Smooth muscle cell (in vitro differentiated cells): ENCODE measurements around the gene SNX8. TPM values are rescaled to one million over a fixed set of nuclear protein-coding genes. Genes with fewer than 3 reads are reported as not detected.
A peak's percentile ranks its signal among the peaks of the same experiment; 100 is the strongest.

Source experiments
- DNase-seq: peaks from one replicate; lab custom pipeline; 2025; ENCODE audit not compliant: unreplicated experiment; lab: John Stamatoyannopoulos, UW
- H2AFZ ChIP-seq: fragments of 200-600 bp; sonication (generic); 2 replicates; pipeline ENCODE4 v1.6.0; 2016; ENCODE audit warnings: antibody characterized with exemption, low read depth, mild to moderate bottlenecking
- H3F3A ChIP-seq: fragments of 200-600 bp; sonication (generic); 2 replicates; pipeline ENCODE4 v1.6.0; 2017; ENCODE audit warnings: antibody characterized with exemption, low read depth
- H3K27ac ChIP-seq: fragments of 200-600 bp; sonication (generic); 2 replicates; pipeline ENCODE4 v1.5.1; 2016; ENCODE audit warnings: low read depth, mild to moderate bottlenecking
- H3K27me3 ChIP-seq: fragments of 200-600 bp; sonication (generic); 2 replicates; pipeline ENCODE4 v1.6.1; 2016; ENCODE audit warnings: low read depth, mild to moderate bottlenecking
- H3K36me3 ChIP-seq: fragments of 200-600 bp; sonication (generic); 2 replicates; pipeline ENCODE4 v1.5.1; 2016; ENCODE audit warnings: low read depth
- H3K4me1 ChIP-seq: fragments of 200-600 bp; sonication (generic); 2 replicates; pipeline ENCODE4 v1.5.1; 2016; ENCODE audit warnings: low read depth
- H3K4me2 ChIP-seq: fragments of 200-600 bp; sonication (generic); 2 replicates; pipeline ENCODE4 v1.6.0; 2016; ENCODE audit warnings: mild to moderate bottlenecking
- H3K4me3 ChIP-seq: fragments of 200-600 bp; sonication (generic); 2 replicates; pipeline ENCODE4 v1.5.1; 2016; ENCODE audit warnings: mild to moderate bottlenecking
- H3K79me2 ChIP-seq: fragments of 200-600 bp; sonication (generic); 2 replicates; pipeline ENCODE4 v1.6.0; 2016; ENCODE audit warnings: low read depth, mild to moderate bottlenecking
- H3K9ac ChIP-seq: fragments of 200-600 bp; sonication (generic); 2 replicates; pipeline ENCODE4 v1.6.0; 2016; ENCODE audit warnings: low read depth
- H3K9me3 ChIP-seq: fragments of 200-600 bp; sonication (generic); replicated peaks from 2 replicates; pipeline ENCODE4 v1.5.1; 2016; ENCODE audit warnings: low read depth
- H4K20me1 ChIP-seq: fragments of 200-600 bp; sonication (generic); 2 replicates; pipeline ENCODE4 v1.6.0; 2016; ENCODE audit warnings: low read depth
- WGBS: methylation state at CpG from one replicate; pipeline ENCODE4 v1.1.7; 2016; ENCODE audit warnings: low lambda C conversion rate; 5-methylcytosine and 5-hydroxymethylcytosine counted together
- polyA plus RNA-seq: library from polyadenylated mRNA; unstranded; fragments of >200 nt; fragmentation: Nextera tagmentation; extraction: Ambion mirVana; gene quantifications from 2 replicates; pipeline ENCODE4 v1.2.1, GENCODE V29; 2016
- total RNA-seq: library from RNA; depleted of rRNA; stranded (reverse); fragments of >200 nt; gene quantifications from 2 replicates; pipeline ENCODE4 v1.2.3, GENCODE V29; 2014
- TF ChIP-seq, protein P1 (sequence below): fragments of 200-600 bp; sonication (generic); IDR thresholded peaks from 2 replicates; pipeline ENCODE4 v1.5.1; 2017; ENCODE audit warnings: borderline replicate concordance, mild to moderate bottlenecking, antibody characterized with exemption; ENCODE audit not compliant: insufficient read depth, poor library complexity, severe bottlenecking

The SNX8 gene
- total and polyA plus RNA-seq, 2 experiments from 2014 or later = 46.9 to 49.9 TPM

DNA sequence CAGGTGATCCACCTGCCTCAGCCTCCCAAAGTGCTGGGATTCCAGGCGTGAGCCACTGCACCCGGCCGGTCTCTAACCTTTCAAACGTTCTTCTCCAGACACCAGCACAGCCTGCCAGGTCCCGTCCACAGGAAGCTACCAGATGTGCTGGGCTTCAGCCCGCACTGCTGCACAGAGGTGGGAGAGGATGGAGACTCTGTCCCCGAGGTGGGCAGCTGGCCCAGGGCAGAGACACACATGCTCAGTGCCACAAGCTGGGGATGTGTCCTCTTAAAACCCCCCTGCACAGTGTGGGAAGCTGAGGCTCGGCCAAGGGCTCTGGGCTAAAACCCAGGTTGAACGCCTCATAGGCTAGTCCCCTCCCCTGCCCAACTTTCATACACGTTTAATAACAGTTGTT lies 62.9 kb downstream of the SNX8 start:
- no peak overlapping the region for H3K4me3 ChIP-seq
- H3K9me3 ChIP-seq = no peaks in the 10 kb centered on the region
- H3K27ac ChIP-seq = no peak overlapping the region
- H2AFZ ChIP-seq = no peak overlapping the region
- no peaks in the 10 kb centered on the region for H3K36me3 ChIP-seq
- H4K20me1 ChIP-seq = no peaks in the 10 kb centered on the region
- H3K79me2 ChIP-seq = no peaks in the 10 kb centered on the region
- no peaks in the 10 kb centered on the region for H3K27me3 ChIP-seq
- no peak overlapping the region for H3K9ac ChIP-seq
- H3K4me2 ChIP-seq = no peak overlapping the region
- no peaks in the 10 kb centered on the region for H3F3A ChIP-seq
- no peaks in the 10 kb centered on the region for H3K4me1 ChIP-seq
- 83% methylated on average over 10 of the region's 10 CpGs for WGBS
- DNase-seq = no peak
- TF ChIP-seq, protein P1, sequence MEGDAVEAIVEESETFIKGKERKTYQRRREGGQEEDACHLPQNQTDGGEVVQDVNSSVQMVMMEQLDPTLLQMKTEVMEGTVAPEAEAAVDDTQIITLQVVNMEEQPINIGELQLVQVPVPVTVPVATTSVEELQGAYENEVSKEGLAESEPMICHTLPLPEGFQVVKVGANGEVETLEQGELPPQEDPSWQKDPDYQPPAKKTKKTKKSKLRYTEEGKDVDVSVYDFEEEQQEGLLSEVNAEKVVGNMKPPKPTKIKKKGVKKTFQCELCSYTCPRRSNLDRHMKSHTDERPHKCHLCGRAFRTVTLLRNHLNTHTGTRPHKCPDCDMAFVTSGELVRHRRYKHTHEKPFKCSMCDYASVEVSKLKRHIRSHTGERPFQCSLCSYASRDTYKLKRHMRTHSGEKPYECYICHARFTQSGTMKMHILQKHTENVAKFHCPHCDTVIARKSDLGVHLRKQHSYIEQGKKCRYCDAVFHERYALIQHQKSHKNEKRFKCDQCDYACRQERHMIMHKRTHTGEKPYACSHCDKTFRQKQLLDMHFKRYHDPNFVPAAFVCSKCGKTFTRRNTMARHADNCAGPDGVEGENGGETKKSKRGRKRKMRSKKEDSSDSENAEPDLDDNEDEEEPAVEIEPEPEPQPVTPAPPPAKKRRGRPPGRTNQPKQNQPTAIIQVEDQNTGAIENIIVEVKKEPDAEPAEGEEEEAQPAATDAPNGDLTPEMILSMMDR = no peak

DNA sequence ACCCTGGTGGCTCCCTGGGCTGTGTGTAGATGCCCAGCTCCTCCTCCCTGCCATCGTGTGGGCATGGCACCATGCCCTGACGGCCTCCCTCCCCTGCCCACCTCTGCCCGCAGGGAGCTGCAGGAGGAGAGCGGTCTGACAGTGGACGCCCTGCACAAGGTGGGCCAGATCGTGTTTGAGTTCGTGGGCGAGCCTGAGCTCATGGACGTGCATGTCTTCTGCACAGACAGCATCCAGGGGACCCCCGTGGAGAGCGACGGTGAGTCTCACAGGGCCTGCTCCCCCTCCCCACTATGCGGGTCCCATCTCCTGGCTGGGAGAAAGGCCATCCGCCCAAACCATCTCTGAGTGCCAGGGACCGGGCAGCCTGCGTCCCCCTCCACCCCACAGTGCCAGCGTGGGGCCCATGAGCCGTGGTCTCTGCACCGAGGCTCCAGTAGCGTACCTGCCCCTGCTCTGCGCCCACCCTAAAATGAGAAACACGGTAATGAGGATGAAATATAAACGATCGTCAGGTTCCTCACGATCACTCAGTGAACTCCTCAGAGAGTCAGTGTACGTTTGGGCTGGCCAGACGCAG lies 64.4 kb downstream of the SNX8 start:
- Histone ChIP-seq H3K36me3 (no peaks in the 10 kb centered on the region), H3K4me1 (no peaks in the 10 kb centered on the region), H3K9ac (peak overlapping the region; percentile 17), H3K4me2 (no peak overlapping the region), H3K9me3 (no peaks in the 10 kb centered on the region), H3F3A (no peaks in the 10 kb centered on the region), H3K4me3 (no peak overlapping the region), H3K79me2 (no peaks in the 10 kb centered on the region), H4K20me1 (no peaks in the 10 kb centered on the region), H2AFZ (no peak overlapping the region), H3K27ac (peak overlapping the region; percentile 76), H3K27me3 (no peaks in the 10 kb centered on the region)
- no peak for DNase-seq
- TF ChIP-seq, protein P1 = no peak
- 93% methylated on average over 27 of the region's 27 CpGs for WGBS

DNA sequence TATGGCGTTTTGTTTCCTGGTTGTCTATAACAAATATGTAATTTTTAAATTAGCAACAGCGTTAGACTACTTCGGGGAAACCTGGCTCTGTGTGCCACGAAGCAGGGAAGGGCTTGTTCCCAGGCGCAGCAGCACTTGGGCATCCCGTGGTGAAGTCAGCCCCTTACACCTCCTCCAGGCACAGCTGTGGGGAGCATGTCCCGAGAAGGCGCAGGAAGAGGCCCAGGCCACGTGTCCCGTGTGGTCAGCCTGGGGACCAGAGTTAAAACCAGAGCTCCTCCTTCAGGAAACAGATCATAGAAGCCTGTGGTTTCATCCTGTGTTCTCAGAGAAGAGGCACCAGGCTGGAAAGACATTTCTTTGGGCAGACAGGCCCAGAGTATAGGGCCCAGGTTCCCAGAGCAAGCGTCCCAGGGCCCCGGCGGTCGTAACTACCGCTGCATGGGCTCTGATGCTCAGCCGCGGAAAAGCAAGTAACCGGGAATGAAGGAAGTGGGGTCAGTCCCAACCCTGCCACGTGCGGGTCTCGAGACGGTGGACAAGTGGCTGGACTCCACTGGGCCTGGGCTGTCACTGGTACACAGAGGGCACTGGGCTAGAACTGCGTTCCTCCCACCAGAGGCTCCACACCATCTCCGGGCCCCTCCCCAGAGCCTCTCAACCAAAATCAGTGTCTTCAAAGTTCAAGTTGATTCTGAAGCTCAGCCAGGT lies 65.1 kb downstream of the SNX8 start:
- Histone ChIP-seq H3K9ac (peak overlapping the region; percentile 17), H3K36me3 (no peaks in the 10 kb centered on the region), H3K27me3 (no peaks in the 10 kb centered on the region), H3K79me2 (no peaks in the 10 kb centered on the region), H2AFZ (no peak overlapping the region), H3K27ac (peak overlapping the region; percentile 76), H3F3A (no peaks in the 10 kb centered on the region), H3K4me1 (no peaks in the 10 kb centered on the region), H3K9me3 (no peaks in the 10 kb centered on the region), H4K20me1 (no peaks in the 10 kb centered on the region), H3K4me2 (peak overlapping the region; percentile 64), H3K4me3 (no peak overlapping the region)
- 60% methylated on average over 24 of the region's 24 CpGs for WGBS
- peak; percentile 35 for DNase-seq
- TF ChIP-seq, protein P1 = no peak
